Measurements from ENCODE around the gene C17orf114.

The C17orf114 gene

DNA sequence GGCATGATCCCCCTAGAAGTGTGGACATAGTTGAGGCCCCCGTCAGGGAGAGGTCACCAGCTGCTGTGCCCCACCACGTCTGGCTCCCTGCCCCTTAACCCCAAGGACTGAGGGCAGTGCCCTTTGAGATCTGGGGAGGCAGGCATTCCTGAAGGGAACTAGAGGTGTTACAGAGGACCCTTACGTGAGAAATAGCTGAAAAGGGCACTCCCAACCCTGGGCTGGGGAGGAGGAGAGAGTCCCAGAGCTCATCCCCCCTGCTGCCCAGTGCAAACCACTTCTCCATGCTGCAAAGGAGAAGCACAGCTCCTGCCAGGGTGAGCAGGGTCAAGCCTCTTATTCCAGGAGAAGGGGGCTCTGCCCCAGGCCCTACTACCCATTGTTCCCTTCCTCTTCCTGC, 20.7 kb upstream of the C17orf114 start:
- DNase-seq, result no peak

DNA sequence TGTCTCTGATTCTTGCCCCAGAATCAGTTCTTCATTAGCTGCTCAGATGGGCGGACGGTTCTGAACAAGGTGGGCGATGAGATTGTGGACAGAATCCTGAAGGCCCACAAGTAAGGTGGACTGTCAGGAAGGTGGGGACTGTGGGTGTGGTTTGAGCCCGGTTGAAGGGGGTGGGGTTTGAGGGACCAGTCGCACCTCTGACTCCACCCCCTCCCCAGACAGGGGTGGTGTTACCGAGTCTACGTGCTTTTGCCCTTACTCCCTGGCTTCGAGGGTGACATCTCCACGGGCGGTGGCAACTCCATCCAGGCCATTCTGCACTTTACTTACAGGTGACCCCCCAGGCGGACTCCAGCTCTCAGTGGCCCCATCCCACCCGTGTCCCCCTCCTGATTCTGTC, 16.1 kb upstream of the C17orf114 start:
- no peak for DNase-seq

DNA sequence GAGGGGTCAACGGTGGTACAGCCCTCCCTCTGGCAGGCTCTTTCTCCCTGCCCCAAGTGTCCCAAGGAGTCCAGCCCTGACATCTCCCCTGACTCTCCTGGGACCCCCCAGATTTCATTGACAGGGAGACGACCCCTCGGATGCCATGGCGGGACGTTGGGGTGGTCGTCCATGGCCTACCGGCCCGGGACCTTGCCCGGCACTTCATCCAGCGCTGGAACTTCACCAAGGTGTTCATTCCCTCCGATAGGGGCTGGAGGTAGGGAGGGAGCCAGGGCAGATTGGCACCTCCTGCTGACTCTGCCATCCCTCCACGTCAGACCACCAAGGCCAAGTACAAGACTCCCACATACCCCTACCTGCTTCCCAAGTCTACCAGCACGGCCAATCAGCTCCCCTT, 14.7 kb upstream of the C17orf114 start:
- DNase-seq, result no peak

DNA sequence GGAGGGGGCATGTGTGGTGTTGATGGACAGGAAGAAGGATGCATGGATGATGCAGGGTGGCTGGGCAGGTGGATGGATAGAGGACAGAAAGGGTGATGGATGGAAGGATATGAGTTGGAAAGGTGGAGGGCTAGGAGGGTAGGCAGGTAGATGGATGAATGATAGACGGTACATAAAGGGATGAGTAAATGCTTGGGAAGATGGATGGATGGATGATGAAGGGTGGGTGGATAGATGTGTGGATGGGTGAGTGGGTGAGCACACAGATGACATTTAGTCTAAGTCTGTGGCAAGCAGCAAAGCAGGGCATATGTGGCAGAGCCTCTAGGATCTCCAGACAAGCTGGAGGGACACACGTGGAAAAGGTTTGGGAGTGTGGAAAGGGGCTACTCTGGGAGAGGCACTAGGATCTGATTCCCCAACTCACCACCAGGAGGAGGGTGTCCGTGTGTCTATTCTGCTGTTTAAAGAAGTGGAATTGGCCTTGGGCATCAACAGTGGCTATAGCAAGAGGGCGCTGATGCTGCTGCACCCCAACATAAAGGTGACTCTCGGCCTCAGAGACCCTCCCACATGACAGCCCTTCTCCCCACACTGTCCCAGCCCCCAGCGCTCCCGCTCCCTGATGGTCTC, 13.0 kb upstream of the C17orf114 start:
- DNase-seq, result no peak

DNA sequence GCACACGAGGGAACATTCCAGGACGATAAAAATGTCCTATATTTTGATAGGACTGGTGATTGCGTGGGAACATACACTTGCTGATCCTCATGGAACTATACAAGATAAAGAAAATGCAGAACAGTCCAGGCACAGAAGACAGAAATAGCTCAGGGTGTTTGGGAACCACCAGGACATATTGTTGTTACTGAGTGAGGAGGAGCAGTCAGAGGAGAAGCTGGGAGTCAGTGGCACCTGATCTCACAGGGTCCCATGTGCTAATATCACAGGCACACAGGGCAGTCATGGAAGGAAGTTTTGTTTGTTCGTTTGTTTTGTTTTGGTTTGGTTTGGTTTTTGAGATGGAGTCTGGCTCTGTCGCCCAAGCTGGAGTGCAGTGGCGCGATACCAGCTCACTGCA, 10.6 kb upstream of the C17orf114 start:
- no peak for DNase-seq

DNA sequence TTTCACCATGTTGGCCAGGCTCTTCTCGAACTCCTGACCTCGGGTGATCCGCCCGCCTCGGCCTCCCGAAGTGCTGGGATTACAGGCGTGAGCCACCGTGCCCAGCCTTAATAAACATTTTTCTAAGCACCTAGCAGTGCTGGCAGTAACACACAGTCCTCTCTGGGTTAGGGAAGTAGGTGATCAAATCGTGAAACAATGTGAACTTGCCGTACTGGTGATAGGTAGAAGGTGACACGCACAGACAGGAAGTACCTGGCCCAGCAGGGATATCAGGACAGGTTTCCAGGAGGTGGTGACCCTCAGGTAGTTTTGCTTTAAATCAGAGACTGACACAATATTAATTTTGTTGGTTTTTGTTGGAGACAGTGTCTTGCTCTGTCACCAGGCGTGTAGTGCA, 9.3 kb upstream of the C17orf114 start:
- DNase-seq, result no peak

DNA sequence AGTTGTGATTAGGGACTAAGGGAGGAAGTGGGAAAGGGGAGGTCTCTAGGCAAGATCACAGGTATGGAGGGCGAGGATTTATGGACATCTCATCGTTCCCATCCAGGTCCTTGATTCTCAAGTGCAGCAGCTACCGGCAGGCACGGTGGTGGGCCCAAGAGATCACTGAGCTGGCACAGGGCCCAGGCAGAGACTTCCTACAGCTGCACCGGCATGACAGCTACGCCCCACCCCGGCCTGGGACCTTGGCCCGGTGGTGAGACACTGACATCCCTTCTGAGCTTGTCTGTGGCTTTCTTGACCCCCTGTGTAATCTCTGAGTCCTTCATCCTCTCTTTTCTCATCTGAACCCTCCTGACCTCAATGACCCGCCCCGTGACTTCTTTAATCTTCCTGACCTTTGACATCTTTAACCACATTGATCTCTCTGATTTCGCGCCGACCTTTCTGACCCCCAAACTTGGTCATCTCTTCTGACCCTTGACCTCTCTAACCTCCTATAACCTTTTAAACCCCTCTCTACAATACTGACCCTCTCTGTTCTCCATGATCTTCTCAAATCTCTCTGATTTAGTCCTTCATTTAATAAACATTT, 8.7 kb upstream of the C17orf114 start:
- DNase-seq, result no peak

DNA sequence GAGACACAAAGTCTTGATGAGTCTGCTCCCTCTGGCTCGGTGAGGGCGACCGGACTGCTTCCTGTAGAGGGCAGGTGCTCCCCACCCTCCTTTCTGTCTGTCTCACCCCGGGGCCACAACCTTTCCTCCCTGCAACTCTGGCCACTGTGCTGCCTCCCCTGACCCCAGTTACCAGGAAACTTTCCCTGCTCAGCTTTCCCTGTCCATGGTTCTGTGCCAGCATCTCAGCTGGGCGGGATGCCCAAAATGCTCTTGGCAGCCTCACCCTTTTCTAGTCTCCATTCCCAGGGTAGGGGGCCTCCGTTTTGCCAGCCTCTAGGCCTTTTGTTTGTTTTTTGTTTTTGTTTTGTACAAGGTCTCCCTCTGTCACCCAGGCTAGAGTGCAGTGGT, 6.2 kb upstream of the C17orf114 start:
- no peak for DNase-seq

DNA sequence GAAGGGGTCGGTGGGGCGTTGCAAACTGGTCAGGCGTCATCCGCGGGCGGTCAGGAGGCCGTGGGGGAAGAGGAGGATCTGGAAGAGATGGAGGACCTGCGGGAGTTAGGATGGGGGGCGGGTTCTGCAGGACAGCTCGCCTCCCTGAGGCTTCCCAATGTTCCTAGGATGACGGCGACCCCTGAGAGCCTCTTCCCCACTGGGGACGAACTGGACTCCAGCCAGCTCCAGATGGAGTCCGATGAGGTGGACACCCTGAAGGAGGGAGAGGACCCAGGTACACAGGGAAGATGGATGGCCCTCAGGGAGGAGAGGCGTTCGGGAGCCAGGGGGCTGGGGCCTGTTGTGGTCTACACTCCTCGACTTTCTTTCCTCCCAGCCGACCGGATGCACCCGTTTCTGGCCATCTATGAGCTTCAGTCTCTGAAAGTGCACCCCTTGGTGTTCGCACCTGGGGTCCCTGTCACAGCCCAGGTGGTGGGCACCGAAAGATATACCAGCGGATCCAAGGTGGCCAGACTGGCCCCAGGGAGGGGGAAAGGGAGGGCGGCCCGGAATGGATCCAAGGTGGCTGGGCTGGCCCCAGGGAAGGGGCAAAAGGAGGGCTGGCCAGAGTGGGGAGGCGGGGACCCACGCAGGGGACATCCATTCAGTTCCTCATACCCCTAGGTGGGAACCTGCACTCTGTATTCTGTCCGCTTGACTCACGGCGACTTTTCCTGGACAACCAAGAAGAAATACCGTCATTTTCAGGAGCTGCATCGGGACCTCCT, 5.7 kb upstream of the C17orf114 start:
- no peak for DNase-seq

DNA sequence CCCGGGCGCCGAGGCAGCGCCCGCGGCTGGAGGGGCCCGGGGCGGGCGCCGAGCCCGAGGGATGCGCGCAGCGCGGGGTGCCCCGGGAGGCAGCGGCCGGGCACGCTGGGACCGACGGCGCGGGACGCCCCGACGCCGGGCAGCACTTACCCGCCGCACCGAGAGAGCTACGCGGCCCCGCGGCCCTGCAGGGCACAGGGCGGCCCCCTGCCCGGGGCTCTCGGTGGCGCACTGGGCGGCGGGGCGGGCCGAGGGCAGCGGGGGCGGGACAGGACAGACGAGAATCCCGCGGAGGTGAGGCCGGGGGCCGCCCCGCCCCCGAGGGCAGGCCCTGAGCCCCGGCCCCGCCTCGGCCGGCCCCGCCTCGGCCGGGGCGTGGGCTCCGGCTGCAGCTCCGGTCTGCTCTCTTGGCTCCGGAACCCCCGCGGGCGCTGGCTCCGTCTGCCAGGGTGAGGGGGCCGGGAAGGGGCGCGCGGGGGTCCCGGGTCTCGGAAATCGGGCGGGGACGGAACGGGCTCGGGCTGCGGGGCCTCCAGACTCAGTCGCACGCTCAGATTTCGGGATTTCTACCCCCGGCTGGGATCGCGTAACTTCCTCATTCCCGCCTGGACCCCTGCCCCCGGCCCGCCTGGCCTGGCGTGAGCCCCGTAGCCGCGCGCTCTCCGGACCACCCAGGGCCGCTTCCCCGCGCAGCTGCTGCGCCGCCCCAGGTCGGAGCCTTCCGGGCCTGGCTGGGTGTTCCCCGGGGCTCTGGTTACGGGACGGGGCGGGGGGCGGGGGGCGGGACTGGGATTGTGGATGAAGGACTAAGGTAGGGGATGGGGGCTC, 4.9 kb upstream of the C17orf114 start, which contains the start of gene PLD2:
Gene PLD2 (plus strand): TSS at position 376 of the 828 bp plus-strand sequence. CDS start 621 bp downstream, outside the sequence.
- peak; percentile 54 for DNase-seq

DNA sequence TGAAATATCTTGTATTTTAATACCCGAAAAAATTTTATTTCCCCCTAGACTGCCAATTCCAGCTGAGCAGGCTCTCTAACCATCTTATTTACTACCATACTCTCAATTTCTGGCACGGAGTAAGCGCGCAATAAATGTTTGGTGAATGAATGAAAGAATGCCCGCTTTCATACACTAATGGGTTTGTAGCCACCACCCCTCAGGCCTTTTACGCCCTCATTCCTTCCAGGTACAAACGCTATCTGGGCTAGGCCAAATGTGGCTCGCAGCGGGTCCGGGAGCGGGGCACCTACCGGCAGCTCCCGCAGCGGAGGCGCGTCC, 4.3 kb upstream of the C17orf114 start:
- DNase-seq, result no peak

DNA sequence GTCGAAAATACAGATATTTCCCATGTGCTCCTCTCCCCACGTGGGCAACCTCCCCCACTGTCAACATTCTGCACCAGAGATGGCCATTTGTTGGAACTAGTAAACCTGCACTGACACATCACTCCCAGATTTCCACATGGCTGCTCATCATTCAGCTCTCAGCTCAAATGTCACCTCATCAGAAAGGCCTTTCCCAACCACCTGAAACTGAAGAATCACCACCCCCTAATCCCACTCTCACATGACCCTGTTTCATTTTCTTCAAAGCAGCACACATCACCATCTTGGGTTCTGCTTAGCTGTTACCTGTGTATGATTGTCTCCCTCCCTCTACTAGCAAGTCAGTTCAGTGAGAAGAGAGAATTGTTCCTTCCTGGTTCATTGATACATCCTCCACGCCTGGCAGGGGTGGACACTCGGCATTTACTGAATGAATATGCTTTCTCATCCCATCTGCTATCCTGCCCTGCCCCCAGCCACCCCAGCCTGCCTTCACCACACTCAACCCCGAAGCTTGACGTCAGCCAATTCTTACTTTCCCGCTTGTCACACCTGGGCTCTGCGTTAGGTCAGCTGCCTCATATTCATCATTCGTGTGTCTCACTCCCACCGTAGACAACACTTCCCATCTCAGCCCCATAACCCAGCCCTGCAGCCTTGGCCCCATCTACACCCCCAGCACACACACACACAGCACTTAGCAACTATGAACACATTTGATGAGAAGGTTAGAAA, 1.5 kb downstream of the C17orf114 start:
- no peak for DNase-seq

DNA sequence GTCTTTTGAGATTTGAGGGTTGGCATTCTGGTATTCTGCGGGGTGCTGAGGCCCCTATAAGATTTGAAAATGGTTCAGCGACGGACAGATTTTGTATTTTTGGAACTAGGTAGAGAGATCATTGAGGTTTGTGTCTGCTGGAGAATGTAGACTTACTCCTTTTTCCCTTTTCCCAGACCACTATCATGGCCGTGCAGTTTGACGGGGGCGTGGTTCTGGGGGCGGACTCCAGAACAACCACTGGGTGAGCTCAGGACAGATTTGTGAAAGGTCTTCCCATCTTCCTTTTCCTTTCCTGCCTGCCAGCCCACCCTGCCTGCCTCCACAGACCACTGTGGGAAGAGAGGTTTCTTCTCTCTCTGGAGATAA, 5.6 kb downstream of the C17orf114 start:
- DNase-seq, result no peak

DNA sequence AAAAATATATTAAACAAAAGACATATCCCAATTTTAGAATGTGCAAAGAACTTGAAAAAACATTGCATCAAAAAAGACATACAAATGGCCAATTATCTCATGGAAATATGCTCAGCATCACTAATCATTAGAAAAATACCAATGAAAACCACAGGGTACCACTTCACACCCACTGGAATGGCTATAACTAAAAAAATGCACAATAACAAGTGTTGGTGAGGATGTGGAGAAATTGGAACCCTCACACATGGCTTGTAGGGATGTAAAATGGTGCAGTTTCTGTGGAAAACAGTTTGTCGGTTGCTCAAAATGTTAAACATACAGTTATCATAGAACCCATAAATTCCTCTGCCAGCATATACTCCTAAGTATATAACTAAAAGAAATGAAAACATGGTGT, 7.0 kb downstream of the C17orf114 start:
- no peak for DNase-seq

DNA sequence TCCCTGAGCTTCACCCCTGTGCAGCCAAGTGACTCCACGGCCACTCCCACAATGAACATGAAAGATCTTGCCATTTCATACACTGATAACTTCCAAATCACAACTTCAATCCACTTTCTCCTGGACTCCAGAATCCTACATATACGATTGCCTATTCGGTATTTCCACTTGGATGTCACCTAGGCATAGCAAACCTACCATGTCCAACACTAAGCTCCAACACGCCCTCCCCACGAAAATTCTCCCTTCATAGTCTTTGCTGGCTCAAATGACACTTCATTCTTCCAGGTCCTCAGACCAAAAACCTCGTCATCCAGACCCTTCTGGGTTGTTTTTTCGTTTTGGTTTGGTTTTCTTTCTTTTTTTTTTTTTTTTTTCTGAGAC, 11.4 kb downstream of the C17orf114 start:
- DNase-seq, result no peak

DNA sequence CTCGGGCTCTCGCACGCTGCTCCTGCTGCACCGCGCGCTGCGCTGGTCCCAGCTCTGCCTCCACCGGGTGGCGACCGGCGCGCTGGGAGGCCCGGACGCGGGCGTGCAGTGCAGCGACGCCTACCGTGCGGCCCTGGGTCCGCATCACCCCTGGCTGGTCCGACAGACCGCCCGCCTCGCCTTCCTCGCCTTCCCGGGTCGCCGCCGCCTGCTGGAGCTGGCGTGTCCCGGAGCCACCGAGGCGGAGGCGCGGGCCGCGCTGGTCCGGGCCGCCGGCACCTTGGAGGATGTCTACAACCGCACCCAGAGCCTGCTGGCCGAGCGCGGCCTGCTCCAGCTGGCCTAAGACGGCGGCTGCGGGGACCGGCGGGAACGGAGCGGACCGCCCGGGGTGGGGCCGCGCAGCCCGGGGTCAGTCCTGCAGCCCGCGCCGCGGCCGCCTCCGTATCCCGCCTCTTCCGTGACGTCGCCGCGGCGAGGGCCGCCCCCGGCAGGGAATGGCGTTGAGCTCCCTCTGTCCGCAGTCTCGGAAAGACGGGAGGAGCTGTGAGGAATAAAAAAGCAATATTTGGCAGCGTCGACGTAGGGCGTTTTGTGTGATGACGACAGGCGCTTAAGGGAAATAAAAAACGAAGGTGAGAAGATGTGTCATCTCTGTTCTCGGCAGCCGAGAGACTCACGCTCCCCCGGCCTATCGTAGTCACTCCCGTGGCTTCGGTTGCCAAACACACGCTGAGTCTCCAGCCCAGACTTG, 12.0 kb downstream of the C17orf114 start:
- peak; percentile 80 for DNase-seq

DNA sequence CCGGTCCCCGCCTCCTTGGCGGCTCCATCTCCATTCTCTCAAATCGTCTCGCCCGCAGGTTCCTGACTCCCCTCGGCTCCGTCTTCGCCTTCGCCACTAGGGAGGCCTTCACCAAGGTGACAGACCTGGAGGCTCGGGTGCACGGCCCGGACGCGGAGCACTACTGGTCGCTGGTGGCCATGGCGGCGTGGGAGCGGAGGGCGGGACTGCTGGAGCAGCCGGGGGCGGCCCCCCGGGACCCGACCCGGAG, 12.5 kb downstream of the C17orf114 start:
- no peak for DNase-seq

DNA sequence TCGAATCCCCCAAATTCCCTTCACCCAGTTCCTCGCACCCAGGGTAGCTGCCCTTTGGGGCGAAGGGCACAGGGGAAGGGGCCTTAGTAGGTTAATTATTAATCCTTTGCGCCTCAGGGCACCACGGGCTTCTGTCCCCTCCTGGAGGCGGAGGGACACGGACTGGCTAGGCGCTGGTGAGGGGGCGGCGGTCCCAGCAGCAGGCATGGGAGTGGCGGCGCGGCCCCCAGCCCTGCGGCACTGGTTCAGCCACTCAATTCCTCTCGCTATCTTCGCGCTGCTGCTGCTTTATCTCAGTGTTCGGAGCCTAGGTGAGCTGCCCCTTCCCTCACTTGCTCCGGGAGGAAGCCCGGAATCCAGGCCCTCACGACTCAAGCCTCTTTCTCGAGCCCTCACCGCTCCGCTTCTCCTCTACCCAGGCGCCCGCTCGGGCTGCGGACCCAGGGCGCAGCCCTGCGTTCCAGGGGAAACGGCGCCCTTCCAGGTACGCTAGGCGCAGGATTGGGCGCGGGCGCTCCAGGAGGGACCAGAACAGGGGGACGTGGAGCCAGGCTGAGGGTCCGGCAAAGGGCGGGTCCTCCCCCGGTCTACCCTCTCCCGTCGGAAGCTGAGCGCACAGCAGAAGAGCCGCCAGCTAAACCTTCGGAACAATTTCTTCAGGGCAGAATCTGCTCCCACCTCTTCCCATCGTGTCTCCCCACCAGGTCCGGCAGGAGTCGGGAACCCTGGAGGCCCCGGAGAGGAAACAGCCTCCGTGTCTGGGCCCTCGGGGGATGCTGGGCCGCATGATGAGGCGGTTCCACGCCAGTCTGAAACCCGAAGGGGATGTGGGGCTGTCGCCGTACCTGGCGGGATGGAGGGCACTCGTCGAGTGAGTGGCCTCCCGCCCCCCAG, 13.1 kb downstream of the C17orf114 start, which contains the start of gene GLTPD2:
Gene GLTPD2 (plus strand): TSS at position 158 of the 894 bp plus-strand sequence. CDS start 48 bp downstream, at position 206.
- no peak for DNase-seq

DNA sequence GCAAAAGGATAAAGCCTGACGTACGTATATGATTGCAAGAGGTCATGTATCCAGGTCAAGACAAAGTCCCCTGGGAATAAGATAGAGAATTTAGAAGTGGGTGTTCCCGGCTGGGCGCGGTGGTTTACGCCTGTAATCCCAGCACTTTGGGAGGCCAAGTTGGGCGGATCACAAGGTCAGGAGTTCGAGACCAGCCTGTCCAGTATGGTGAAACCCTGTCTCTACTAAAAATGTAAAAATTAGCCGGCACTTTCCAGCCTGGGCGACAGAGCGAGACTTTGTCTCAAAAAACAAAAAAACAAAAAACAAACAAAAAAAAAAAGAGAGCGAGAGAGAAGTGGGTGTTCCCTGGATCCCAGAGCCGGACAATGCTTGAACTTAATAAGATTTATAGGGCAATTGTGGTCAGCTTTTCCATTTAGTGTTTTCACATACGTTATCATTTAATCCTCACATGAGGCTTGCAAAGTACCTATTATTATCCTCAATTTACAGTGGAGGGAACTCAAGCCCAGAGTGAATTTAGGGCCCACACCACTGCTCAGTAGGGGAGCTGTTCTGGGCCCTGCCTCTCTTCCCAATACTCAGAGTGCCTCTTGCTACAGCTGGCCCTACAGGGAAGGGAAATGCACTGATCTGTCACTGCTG, 13.8 kb downstream of the C17orf114 start:
- DNase-seq, result no peak

DNA sequence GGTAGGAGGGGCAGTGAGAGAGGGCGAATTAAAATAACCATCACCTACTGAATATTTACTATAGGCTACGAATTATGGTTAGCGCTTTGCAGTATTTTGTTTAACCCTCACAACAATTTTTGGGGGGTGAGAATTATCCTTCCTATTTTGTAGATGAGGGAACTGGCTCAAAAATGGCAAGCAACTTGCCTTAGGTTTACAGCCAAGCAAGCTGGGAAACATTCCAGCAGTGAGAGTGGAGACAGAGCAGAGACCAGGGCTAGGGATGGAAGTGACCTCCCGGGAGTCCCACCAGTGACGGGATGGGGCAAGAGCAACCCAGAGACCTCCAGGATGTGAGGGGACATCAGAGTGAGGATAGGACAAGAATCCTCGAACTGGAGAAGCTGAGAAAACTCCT, 15.6 kb downstream of the C17orf114 start:
- DNase-seq, result no peak

Data from skin of body (tissue), 1 donor.